ENCODE measurements around the gene CYFIP2.
A peak's percentile ranks its signal among the peaks of the same experiment; 100 is the strongest.

CYFIP2 gene

DNA sequence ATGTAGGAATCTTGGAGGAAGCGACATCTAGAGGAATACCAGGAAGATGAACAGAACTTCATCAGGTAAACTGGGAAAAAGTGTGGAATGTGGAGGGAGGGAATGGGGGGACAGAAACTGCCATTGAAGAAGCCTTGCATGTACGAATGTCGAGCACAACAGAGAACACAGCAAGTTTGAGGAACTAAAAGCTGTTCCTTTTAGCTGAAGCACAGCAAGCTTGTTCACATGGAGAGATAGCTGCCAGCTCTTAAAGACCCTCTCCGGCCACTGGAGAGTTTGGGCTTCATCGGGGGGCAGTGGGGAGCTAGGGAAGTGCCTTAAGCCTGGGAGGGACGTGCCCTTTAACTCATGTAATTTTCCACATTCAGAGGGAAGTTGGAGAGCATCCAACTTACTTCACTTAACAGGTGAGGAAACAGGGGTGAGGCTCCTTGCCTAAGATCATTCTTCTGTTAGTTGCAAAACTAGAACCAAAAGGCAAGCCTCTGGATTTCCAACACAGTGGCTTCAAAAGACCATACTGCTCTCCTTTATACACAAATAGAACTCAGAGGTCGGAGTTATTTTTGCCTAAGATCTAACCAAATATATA is 2.3 kb upstream of the CYFIP2 start:
- no peaks in the 10 kb centered on the region for H3K9me3 ChIP-seq (ENCODE audit: control insufficient read depth, low read length)
- H3K9ac ChIP-seq (ENCODE audit: low read length), result no peak overlapping the region
- DNase-seq (ENCODE audit: low read depth), result no peak
- no peaks in the 10 kb centered on the region for H3K4me1 ChIP-seq (ENCODE audit: control insufficient read depth, insufficient read depth, low read length)
- no peak overlapping the region for H3K4me3 ChIP-seq (ENCODE audit: low read length)
- H3K36me3 ChIP-seq (ENCODE audit: control insufficient read depth, insufficient read depth, low read length, severe bottlenecking), result no peaks in the 10 kb centered on the region
- peaks cover 12% of the 10 kb centered on the region for H3K27me3 ChIP-seq (replicated peaks; ENCODE audit: control insufficient read depth, insufficient read depth, low read length)

DNA sequence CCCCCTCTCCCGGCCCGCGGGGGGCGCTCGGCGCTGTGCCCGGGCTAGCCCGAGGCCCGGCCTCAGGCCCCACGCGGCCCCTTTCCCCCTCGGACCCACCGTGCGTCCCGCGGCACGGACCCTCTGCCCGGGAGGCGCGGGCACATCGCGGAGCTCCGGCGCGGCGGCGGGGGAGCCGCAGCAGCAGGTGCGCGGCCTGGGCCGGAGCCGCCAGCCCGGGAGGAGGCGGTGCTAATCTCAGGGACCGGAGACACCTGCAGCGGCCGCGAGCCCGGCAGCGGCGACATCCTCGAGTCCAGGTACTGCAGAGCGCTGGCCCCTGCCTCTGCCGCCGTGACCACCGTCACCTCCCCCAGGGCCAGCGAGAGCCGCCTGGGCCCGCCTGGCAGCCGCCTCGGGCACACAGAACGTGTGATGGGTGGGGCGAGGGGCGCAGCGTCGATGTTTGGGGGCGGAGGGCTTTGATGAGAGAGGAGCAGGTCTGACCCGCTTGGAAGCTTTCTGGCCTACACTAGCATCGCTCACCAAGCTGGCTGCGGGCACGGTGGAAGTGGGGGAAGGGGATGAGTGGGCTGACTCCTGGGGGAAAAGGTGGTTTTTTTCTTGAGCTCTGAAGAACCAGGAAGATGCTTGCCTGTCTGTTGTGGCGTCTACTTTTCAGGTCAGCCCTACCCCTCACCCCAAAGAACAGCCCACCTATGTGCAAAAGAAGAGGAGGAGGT is 524 bp downstream of the CYFIP2 start:
- Histone ChIP-seq H3K9me3 (ENCODE audit: control insufficient read depth, low read length) (no peaks in the 10 kb centered on the region), H3K27me3 (replicated peaks; ENCODE audit: control insufficient read depth, insufficient read depth, low read length) (peaks cover 7% of the 10 kb centered on the region), H3K36me3 (ENCODE audit: control insufficient read depth, insufficient read depth, low read length, severe bottlenecking) (no peaks in the 10 kb centered on the region), H3K4me1 (ENCODE audit: control insufficient read depth, insufficient read depth, low read length) (no peaks in the 10 kb centered on the region), H3K9ac (ENCODE audit: low read length) (no peak overlapping the region), H3K4me3 (ENCODE audit: low read length) (peak overlapping the region; percentile 83)
- peak; percentile 31 for DNase-seq (ENCODE audit: low read depth)

DNA sequence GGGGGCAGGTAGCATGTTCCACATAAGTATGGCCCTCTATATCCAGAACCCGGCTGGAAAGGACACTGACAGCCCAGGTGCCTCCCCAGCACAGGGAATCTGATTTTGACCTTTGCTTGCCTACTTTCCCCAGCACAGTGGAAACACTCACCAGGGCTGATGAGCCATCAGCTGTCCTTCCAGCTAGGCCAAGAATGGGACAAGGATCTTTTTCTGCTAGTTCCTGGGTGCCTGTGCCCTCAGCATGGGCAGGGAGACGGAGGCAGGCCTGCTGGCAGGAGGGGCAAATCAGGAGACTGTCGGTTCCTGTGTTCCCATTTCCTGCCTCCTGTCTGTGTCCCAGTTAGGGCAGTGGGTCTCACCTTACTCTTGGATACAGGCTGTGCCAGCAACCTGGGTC is 1.1 kb downstream of the CYFIP2 start:
- H3K4me3 ChIP-seq (ENCODE audit: low read length), result no peak overlapping the region

DNA sequence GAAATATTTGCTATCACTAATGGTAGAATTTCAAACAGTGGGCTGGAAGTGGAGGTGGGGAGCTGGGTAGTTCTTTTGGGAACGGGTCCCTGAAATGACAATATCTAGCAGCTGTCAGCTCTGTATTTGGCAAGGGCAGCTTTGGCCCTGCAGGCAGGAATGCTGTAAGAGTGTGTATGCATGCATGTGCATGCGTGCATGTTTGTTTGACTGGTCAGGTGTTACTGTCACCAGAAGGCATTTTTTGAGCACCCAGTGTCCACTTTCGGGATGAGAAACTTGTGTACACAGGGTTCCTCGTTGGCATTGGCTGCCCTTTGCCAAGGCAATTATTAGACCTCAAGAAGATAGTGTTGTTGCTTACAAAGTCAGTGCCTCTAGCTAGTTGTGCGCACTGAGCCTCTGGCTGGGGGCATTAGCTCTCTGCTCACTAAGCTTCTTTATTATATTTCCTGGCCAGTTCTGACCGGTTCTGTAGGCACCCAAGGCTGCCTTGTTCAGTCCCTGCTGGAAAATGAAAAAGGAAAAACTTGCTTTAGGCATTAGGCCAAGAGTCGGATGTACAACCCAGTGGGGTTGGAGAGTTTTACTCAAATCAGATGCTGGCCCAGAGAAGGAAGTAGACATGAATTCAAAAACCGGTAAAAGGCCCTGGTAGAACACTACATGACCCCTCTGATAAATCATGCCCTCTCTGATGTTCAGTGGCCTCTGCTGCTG is 2.0 kb downstream of the CYFIP2 start:
- H3K36me3 ChIP-seq (ENCODE audit: control insufficient read depth, insufficient read depth, low read length, severe bottlenecking), result no peaks in the 10 kb centered on the region
- no peaks in the 10 kb centered on the region for H3K4me1 ChIP-seq (ENCODE audit: control insufficient read depth, insufficient read depth, low read length)
- H3K9me3 ChIP-seq (ENCODE audit: control insufficient read depth, low read length), result no peaks in the 10 kb centered on the region
- H3K9ac ChIP-seq (ENCODE audit: low read length), result no peak overlapping the region
- peaks cover 7% of the 10 kb centered on the region for H3K27me3 ChIP-seq (replicated peaks; ENCODE audit: control insufficient read depth, insufficient read depth, low read length)
- H3K4me3 ChIP-seq (ENCODE audit: low read length), result no peak overlapping the region
- no peak for DNase-seq (ENCODE audit: low read depth)

More for the DNA sequence above, 1.1 kb downstream of the CYFIP2 start:
- H3K36me3 ChIP-seq (ENCODE audit: control insufficient read depth, insufficient read depth, low read length, severe bottlenecking), result no peaks in the 10 kb centered on the region
- DNase-seq (ENCODE audit: low read depth), result no peak
- H3K27me3 ChIP-seq (replicated peaks; ENCODE audit: control insufficient read depth, insufficient read depth, low read length), result peaks cover 7% of the 10 kb centered on the region
- no peaks in the 10 kb centered on the region for H3K9me3 ChIP-seq (ENCODE audit: control insufficient read depth, low read length)
- H3K4me1 ChIP-seq (ENCODE audit: control insufficient read depth, insufficient read depth, low read length), result no peaks in the 10 kb centered on the region
- no peak overlapping the region for H3K9ac ChIP-seq (ENCODE audit: low read length)

DNA sequence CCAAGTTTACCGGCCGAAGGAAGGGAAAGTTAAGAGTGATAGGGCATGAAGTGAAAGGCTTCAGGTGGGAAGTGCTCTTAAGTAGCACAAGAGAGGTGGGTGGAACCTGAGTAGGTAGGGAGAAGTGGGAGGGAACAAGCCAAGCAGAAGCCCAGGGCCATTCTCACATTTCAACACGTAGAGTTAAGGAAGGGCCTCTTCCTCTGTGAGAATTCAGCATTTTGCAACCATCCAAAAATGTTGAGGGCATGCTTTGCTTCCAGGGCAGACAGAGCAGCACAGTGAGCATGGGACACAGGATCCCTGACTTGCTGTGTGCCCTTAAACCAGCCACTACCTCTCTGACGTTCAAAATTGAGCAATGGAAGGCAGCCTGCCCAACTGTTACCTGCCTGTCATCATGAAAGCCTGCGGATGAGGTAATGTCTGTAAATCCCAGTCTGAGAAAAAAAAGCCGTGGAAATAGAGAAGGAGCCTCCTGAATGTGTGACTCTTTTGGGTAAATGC is 3.3 kb downstream of the CYFIP2 start:
- H3K4me3 ChIP-seq (ENCODE audit: low read length), result no peak overlapping the region
- no peaks in the 10 kb centered on the region for H3K36me3 ChIP-seq (ENCODE audit: control insufficient read depth, insufficient read depth, low read length, severe bottlenecking)
- no peaks in the 10 kb centered on the region for H3K9me3 ChIP-seq (ENCODE audit: control insufficient read depth, low read length)
- peaks cover 7% of the 10 kb centered on the region for H3K27me3 ChIP-seq (replicated peaks; ENCODE audit: control insufficient read depth, insufficient read depth, low read length)
- H3K4me1 ChIP-seq (ENCODE audit: control insufficient read depth, insufficient read depth, low read length), result no peaks in the 10 kb centered on the region
- no peak for DNase-seq (ENCODE audit: low read depth)
- no peak overlapping the region for H3K9ac ChIP-seq (ENCODE audit: low read length)

DNA sequence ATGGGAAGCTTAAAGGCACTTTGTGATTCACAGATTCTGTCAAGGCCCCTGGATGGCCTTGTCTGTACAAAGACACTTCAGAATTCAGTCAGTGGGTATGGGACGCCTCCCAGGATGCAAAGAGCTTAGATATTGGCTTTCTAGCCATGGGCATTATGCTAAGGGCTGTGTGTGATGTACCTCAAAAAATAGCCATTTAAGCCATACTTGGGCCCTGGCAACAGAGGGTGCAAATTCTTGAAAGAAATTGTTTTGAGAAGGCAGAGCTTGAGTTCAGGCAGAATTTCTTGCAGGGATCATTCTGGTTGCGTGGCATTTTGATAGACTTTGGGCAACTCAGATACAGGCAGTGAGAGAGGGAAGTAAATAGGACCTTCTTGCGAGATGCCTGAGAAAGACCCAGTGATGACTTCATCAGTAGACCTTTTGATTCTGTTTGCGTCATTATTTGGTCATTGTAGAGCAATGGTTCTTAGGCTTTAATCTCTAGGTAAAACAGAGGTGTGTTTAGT is 3.9 kb downstream of the CYFIP2 start:
- no peak overlapping the region for H3K9ac ChIP-seq (ENCODE audit: low read length)
- H3K36me3 ChIP-seq (ENCODE audit: control insufficient read depth, insufficient read depth, low read length, severe bottlenecking), result no peaks in the 10 kb centered on the region
- no peaks in the 10 kb centered on the region for H3K4me1 ChIP-seq (ENCODE audit: control insufficient read depth, insufficient read depth, low read length)
- no peak overlapping the region for H3K4me3 ChIP-seq (ENCODE audit: low read length)
- no peaks in the 10 kb centered on the region for H3K9me3 ChIP-seq (ENCODE audit: control insufficient read depth, low read length)
- no peak for DNase-seq (ENCODE audit: low read depth)
- H3K27me3 ChIP-seq (replicated peaks; ENCODE audit: control insufficient read depth, insufficient read depth, low read length), result peaks cover 7% of the 10 kb centered on the region

DNA sequence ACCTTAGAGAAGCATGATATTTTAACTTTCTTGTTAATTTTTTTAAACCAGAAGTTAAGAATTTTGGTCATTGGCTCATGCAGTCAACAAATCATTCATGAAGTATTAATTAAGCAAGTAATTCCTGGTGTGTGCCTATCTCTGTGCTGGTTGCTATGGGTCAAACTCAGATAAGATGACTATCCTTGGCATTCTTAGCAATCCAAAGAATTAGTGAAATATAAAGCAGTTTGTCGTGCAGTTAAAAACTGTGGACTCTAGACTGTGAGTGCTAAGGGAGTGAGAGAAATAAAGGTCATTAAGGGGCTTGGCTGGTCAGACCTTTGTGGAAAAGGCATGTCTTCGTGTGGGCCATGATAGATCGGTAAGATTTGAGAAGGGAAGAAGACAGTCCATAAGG is 4.8 kb downstream of the CYFIP2 start:
- H3K9ac ChIP-seq (ENCODE audit: low read length), result no peak overlapping the region
- no peak overlapping the region for H3K4me3 ChIP-seq (ENCODE audit: low read length)
- peaks cover 7% of the 10 kb centered on the region for H3K27me3 ChIP-seq (replicated peaks; ENCODE audit: control insufficient read depth, insufficient read depth, low read length)
- no peak for DNase-seq (ENCODE audit: low read depth)
- H3K9me3 ChIP-seq (ENCODE audit: control insufficient read depth, low read length), result no peaks in the 10 kb centered on the region
- H3K4me1 ChIP-seq (ENCODE audit: control insufficient read depth, insufficient read depth, low read length), result no peaks in the 10 kb centered on the region
- H3K36me3 ChIP-seq (ENCODE audit: control insufficient read depth, insufficient read depth, low read length, severe bottlenecking), result no peaks in the 10 kb centered on the region

DNA sequence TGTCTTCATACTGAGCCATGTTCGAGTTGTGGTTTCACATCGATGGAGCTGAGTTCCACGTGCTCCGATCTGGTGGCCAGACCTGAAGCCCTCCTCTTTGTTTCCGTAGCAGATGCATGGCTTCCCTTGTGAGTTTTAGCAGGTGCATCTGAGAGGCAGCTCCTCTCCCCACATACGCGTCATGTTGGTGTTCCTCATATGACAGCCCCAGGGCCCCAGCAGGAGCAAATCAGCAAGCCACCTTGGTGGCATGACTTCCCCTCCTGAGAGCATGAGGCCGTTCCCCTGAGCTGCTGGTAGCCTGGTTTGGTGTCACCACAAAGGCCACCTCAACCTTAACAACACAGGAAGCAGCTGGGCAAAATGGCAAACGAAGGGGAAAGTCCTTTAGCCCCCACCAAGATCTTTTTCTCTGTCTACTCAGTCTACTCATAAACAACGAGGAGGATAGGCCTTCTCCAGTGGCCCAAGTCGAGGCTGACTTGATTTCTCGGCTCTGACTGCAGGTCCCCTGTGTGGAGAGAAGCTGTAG is 5.9 kb downstream of the CYFIP2 start:
- Histone ChIP-seq H3K4me3 (ENCODE audit: low read length) (no peak overlapping the region), H3K27me3 (replicated peaks; ENCODE audit: control insufficient read depth, insufficient read depth, low read length) (peaks cover 6% of the 10 kb centered on the region), H3K9ac (ENCODE audit: low read length) (no peak overlapping the region), H3K36me3 (ENCODE audit: control insufficient read depth, insufficient read depth, low read length, severe bottlenecking) (no peaks in the 10 kb centered on the region), H3K4me1 (ENCODE audit: control insufficient read depth, insufficient read depth, low read length) (no peaks in the 10 kb centered on the region), H3K9me3 (ENCODE audit: control insufficient read depth, low read length) (no peaks in the 10 kb centered on the region)
- no peak for DNase-seq (ENCODE audit: low read depth)

DNA sequence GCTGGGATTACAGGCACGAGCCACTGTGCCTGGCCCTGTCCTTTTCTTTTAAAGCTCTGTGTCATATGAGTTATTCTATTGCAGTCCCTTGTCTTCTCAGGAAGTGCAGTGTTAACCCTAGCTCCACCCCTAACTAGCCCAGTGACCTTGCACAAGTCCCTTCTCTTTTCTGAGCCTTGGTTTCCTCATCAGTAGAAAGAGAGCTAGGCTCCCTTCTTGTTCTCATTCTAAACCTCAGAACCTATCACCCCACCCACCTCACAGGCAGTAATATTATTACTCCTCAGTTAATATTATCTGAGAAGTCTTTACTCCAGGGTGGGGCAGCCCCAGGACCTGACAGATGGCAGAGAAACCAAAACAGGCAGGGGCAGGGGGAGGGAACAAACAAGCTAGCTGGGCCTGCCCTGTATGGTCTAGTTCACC is 7.2 kb downstream of the CYFIP2 start:
- no peak overlapping the region for H3K4me3 ChIP-seq (ENCODE audit: low read length)
- no peaks in the 10 kb centered on the region for H3K4me1 ChIP-seq (ENCODE audit: control insufficient read depth, insufficient read depth, low read length)
- H3K9ac ChIP-seq (ENCODE audit: low read length), result no peak overlapping the region
- no peak for DNase-seq (ENCODE audit: low read depth)
- peaks cover 1% of the 10 kb centered on the region for H3K27me3 ChIP-seq (replicated peaks; ENCODE audit: control insufficient read depth, insufficient read depth, low read length)
- no peaks in the 10 kb centered on the region for H3K36me3 ChIP-seq (ENCODE audit: control insufficient read depth, insufficient read depth, low read length, severe bottlenecking)
- H3K9me3 ChIP-seq (ENCODE audit: control insufficient read depth, low read length), result no peaks in the 10 kb centered on the region

DNA sequence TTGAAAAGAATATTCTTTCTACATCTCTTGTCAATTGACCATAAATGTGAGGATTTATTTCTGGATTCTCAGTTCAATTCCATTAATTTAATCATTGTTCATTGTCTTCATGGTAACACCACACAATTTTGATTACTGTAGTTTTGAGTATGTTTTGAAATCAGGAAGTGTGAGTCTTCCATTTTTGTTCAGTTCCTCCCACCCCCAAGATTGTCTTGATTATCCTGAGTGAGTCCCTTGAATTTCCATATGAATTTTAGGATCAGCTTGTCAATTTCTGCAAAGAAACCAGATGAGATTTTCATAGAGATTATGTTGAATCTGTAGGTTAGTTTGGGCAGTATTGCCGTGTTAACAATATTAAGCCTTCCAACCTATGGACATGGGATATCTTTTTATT is 9.5 kb downstream of the CYFIP2 start:
- no peak overlapping the region for H3K9ac ChIP-seq (ENCODE audit: low read length)
- H3K36me3 ChIP-seq (ENCODE audit: control insufficient read depth, insufficient read depth, low read length, severe bottlenecking), result no peaks in the 10 kb centered on the region
- no peaks in the 10 kb centered on the region for H3K9me3 ChIP-seq (ENCODE audit: control insufficient read depth, low read length)
- H3K4me1 ChIP-seq (ENCODE audit: control insufficient read depth, insufficient read depth, low read length), result no peaks in the 10 kb centered on the region
- H3K27me3 ChIP-seq (replicated peaks; ENCODE audit: control insufficient read depth, insufficient read depth, low read length), result no peaks in the 10 kb centered on the region
- no peak for DNase-seq (ENCODE audit: low read depth)
- H3K4me3 ChIP-seq (ENCODE audit: low read length), result no peak overlapping the region
